Liver (tissue), 3 donors: ENCODE data around the gene MTHFD2L.

Experiments
- CTCF ChIP-seq: fragments of 150-350 bp; IDR thresholded peaks from 2 replicates; pipeline ENCODE4 v1.5.1; 2017; ENCODE audit warnings: improper control_type of control experiment, low read depth, low read length; ENCODE audit not compliant: missing input control
- RAD21 ChIP-seq, 2 donors: IDR thresholded peaks; 2 replicates each; pipeline ENCODE4 v1.6.1; 2016; ENCODE audit warnings: antibody characterized with exemption in 2 of 2, mild to moderate bottlenecking in 2 of 2
- REST ChIP-seq: IDR thresholded peaks from 2 replicates; pipeline ENCODE4 v1.6.1; 2016; ENCODE audit warnings: antibody characterized with exemption, mild to moderate bottlenecking
- donor health status: healthy.
- donor health status: healthy.

GRCh38 chr4:74254386-74254785 lies 96.5 kb downstream of the MTHFD2L start:
- TF ChIP-seq CTCF (no peak), RAD21 (IDR thresholded peaks at IDR 0.05) (no peak), REST (no peak)
